CD4-positive, alpha-beta memory T cell (primary cell): Measurements from ENCODE around the gene AMPD1. TPM values are rescaled to one million over a fixed set of nuclear protein-coding genes. Genes with fewer than 3 reads are reported as not detected.

Experiments
- CTCF ChIA-PET: fragments of 350-600 bp; sonication (Branson Sonifier 250); formaldehyde crosslinking; loops from one replicate; lab custom pipeline; 2021; ENCODE audit warnings: inconsistent platforms; ENCODE audit not compliant: partially characterized antibody; lab: Charles Lee
- POLR2A ChIA-PET: fragments of 350-600 bp; sonication (Branson Sonifier 250); formaldehyde crosslinking; loops from one replicate; lab custom pipeline; 2021; ENCODE audit not compliant: partially characterized antibody; lab: Charles Lee
- DNase-seq, 5 donors: peaks; one replicate each; pipeline versions ENCODE4 v3.0.0 to v3.0.0-alpha.2; 2020 to 2022; ENCODE audit warnings: mixed read lengths in 1 of 5
- H3K27ac ChIP-seq: one replicate; pipeline ENCODE4 v1.7.0; 2013; ENCODE audit warnings: low read depth, low read length
- H3K27me3 ChIP-seq: 2 replicates; pipeline ENCODE4 v1.7.0; 2013; ENCODE audit warnings: mild to moderate bottlenecking, low read length, moderate library complexity; ENCODE audit not compliant: insufficient read depth
- H3K36me3 ChIP-seq: 2 replicates; pipeline ENCODE4 v1.7.0; 2013; ENCODE audit warnings: mild to moderate bottlenecking, low read length, moderate library complexity; ENCODE audit not compliant: insufficient read depth
- H3K4me1 ChIP-seq: 2 replicates; pipeline ENCODE4 v1.7.0; 2013; ENCODE audit warnings: mild to moderate bottlenecking, low read length, moderate library complexity; ENCODE audit not compliant: insufficient read depth
- H3K4me3 ChIP-seq, 2 donors: one replicate each; pipeline ENCODE4 v1.7.0; 2013; ENCODE audit warnings: low read length in 2 of 2, mild to moderate bottlenecking in 1 of 2
- H3K9me3 ChIP-seq, 2 donors: one replicate each; pipeline ENCODE4 v1.7.0; 2013; ENCODE audit warnings: low read length in 2 of 2, control low read depth in 1 of 2; ENCODE audit not compliant: control insufficient read depth in 1 of 2
- H3K27ac Mint-ChIP-seq, 7 donors: one replicate each; pipeline ENCODE4 v1.8.0; 2020 to 2021; ENCODE audit warnings: mixed read lengths in 7 of 7, mild to moderate bottlenecking in 6 of 7, inconsistent platforms in 3 of 7, moderate library complexity in 3 of 7
- H3K27me3 Mint-ChIP-seq, 2 donors: one replicate each; pipeline ENCODE4 v1.8.0; 2020 to 2021; ENCODE audit warnings: mixed read lengths in 2 of 2
- H3K36me3 Mint-ChIP-seq, 2 donors: one replicate each; pipeline ENCODE4 v1.8.0; 2020 to 2021; ENCODE audit warnings: mixed read lengths in 2 of 2, inconsistent platforms in 1 of 2, mild to moderate bottlenecking in 1 of 2
- H3K4me1 Mint-ChIP-seq, 4 donors: one replicate each; pipeline ENCODE4 v1.8.0; 2020 to 2021; ENCODE audit warnings: mixed read lengths in 4 of 4, mild to moderate bottlenecking in 1 of 4
- H3K4me3 Mint-ChIP-seq, 8 donors: one replicate each; pipeline ENCODE4 v1.8.0; 2020 to 2021; ENCODE audit warnings: mixed read lengths in 8 of 8, mild to moderate bottlenecking in 7 of 8, moderate library complexity in 6 of 8, inconsistent platforms in 3 of 8
- H3K9me3 Mint-ChIP-seq, 8 donors: one replicate each; pipeline ENCODE4 v1.8.0; 2020 to 2021; ENCODE audit warnings: mixed read lengths in 8 of 8, mild to moderate bottlenecking in 5 of 8, inconsistent platforms in 3 of 8, moderate library complexity in 1 of 8
- intact Hi-C: fragments of 100-400 bp; cut with micrococcal nuclease; formaldehyde crosslinking; loops from one replicate; pipeline ENCODE4 v1.15.1; 2023
- polyA plus RNA-seq, 2 donors: library from polyadenylated mRNA; unstranded; fragments of 300-500 nt; fragmentation: Illumina TruSeq; gene quantifications; one replicate each; pipeline ENCODE4 v1.2.3, GENCODE V29; 2021
- total RNA-seq, 2 experiments: library from RNA; stranded (reverse); gene quantifications; one replicate each; pipeline ENCODE4 v1.2.3, GENCODE V29; 2021

AMPD1 gene
- not detected for total RNA-seq
- not detected for polyA plus RNA-seq

GRCh38 chr1:114695430-114696058, at the start of gene AMPD1:
TSS of gene AMPD1 (minus strand) at chr1:114695546. CDS start at chr1:114695471, 75 bp downstream.
- Histone ChIP-seq H3K27me3 (no peaks in the 10 kb centered on the region), H3K9me3 (no peaks in the 10 kb centered on the region), H3K4me1 (no peaks in the 10 kb centered on the region), H3K27ac (no peak within 1 kb of the TSS), H3K4me3 (no peak within 1 kb of the TSS), H3K36me3 (no peaks in the 10 kb centered on the region)
- ChIA-PET CTCF (interaction anchor here (1.0 to 1.5 kb wide), 2 partner anchors 24 to 357 kb away, joined by 3 to 4 read pairs; no protein-coding TSS in a partner anchor), POLR2A (interaction anchor here (1.1 kb wide), 1 partner anchor 7 kb away, joined by 3 read pairs; no protein-coding TSS in a partner anchor)
- Mint-ChIP-seq H3K27ac (no peak within 1 kb of the TSS), H3K4me1 (no peaks in the 10 kb centered on the region), H3K4me3 (no peak within 1 kb of the TSS), H3K27me3 (peaks cover 1 to 5% of the 10 kb centered on the region in 2 donors), H3K36me3 (no peaks in the 10 kb centered on the region), H3K9me3 (no peaks in the 10 kb centered on the region)
- intact Hi-C loops = no loop called here
- DNase-seq = no peak

DNA sequence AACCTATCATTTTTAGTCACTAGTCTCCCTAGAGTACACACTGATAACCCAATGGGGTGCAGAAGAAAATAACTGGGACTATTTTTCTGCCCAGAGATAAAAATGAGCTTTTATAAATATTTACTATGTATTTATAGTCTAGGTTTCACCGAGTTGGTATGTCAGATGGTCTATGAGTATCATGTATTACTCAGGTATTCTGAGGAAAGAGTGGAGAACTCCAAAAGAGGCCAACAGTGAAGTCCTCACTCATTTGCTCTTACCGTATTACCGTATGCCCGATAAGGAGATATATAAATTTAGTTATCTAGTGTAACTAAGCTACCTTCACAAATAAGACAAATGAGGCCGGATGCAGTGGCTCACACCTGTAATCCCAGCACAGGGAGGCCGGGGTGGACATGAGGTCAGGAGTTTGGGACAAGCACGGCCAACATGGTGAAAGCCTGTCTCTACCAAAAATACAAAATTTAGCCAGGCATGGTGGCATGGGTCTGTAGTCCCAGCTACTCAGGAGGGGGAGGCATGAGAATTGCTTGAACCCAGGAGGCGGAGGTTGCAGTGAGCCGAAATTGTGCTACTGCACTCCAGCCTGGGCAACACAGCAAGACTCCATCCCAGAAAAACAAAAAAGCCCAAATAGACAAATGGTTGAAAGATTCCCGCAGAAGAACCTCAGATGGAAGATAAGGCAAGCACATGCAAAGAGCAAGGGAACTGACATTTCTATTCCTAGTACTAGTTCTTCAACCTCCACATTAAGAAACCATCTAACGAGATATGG, 46.8 kb upstream of the AMPD1 start:
- H3K27me3 Mint-ChIP-seq = no peaks in the 10 kb centered on the region
- no peaks in the 10 kb centered on the region for H3K9me3 ChIP-seq
- H3K9me3 Mint-ChIP-seq = peaks cover 0 to 2% (median 0%) of the 10 kb centered on the region in 8 donors
- H3K27me3 ChIP-seq = no peaks in the 10 kb centered on the region
- H3K4me1 ChIP-seq = peaks cover 54% of the 10 kb centered on the region
- CTCF ChIA-PET = interaction anchor here (1.8 kb wide), 1 partner anchor 26 kb away, joined by 7 read pairs; the partner anchor contains the start of gene NRAS
- peak overlapping the region in 4 of 7 donors; percentile 9 to 78 (median 44) for H3K27ac Mint-ChIP-seq
- H3K4me3 Mint-ChIP-seq = no peak overlapping the region
- no peak for DNase-seq
- H3K36me3 ChIP-seq = peaks cover 49% of the 10 kb centered on the region
- H3K4me3 ChIP-seq = no peak overlapping the region
- peaks cover 39 to 74% of the 10 kb centered on the region in 2 donors for H3K36me3 Mint-ChIP-seq
- intact Hi-C loops = no loop called here
- POLR2A ChIA-PET = no interaction called here
- no peak overlapping the region for H3K27ac ChIP-seq
- peaks cover 37 to 66% (median 51%) of the 10 kb centered on the region in 4 donors for H3K4me1 Mint-ChIP-seq

DNA sequence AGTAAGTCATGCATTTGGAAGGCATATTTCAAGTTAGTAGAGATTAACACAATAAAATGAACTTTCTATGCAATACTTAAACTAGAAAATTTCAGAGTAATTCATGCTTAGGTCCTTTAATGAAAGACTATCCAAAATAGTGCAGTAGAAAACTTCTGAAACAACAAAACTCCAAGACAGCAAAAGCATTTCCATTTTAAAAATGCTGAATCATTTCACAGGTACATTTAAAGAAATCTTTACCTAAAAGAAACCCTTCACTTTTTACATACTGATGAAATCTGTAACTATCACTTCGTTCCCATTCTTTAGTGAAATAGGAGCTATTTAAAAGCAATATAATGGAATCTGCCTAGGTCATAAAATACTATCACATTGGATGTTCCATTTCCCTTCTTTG, 45.0 kb upstream of the AMPD1 start:
- no peaks in the 10 kb centered on the region for H3K27me3 Mint-ChIP-seq
- no peaks in the 10 kb centered on the region for H3K9me3 ChIP-seq

GRCh38 chr1:114737314-114737849, 42.0 kb upstream of the AMPD1 start:
- Mint-ChIP-seq H3K4me1 (peaks cover 14 to 36% (median 24%) of the 10 kb centered on the region in 4 donors), H3K27me3 (no peaks in the 10 kb centered on the region), H3K9me3 (no peaks in the 10 kb centered on the region), H3K36me3 (peaks cover 49 to 77% of the 10 kb centered on the region in 2 donors), H3K27ac (peak overlapping the region in 3 of 7 donors; percentile 19 to 81 (median 57)), H3K4me3 (peak overlapping the region in 2 of 8 donors; percentile 13 to 42)
- DNase-seq = no peak
- H3K36me3 ChIP-seq = peaks cover 72% of the 10 kb centered on the region
- ChIA-PET CTCF (interaction anchor here (1.2 kb wide), 1 partner anchor 16 kb away, joined by 4 read pairs; no protein-coding TSS in a partner anchor), POLR2A (interaction anchor here (0.7 to 1.0 kb wide), 3 partner anchors 17 to 21 kb away, joined by 3 read pairs; partner anchors contain the start of genes CSDE1 and NRAS)
- H3K27ac ChIP-seq = no peak overlapping the region
- H3K27me3 ChIP-seq = no peaks in the 10 kb centered on the region
- peaks cover 13% of the 10 kb centered on the region for H3K4me1 ChIP-seq
- no peak overlapping the region for H3K4me3 ChIP-seq
- intact Hi-C loops = no loop called here
- H3K9me3 ChIP-seq = no peaks in the 10 kb centered on the region

More for the DNA sequence above, 45.0 kb upstream of the AMPD1 start:
- Histone ChIP-seq H3K4me3 (no peak overlapping the region), H3K36me3 (peaks cover 54% of the 10 kb centered on the region), H3K27me3 (no peaks in the 10 kb centered on the region), H3K4me1 (peaks cover 36% of the 10 kb centered on the region), H3K27ac (no peak overlapping the region)
- Mint-ChIP-seq H3K36me3 (peaks cover 39 to 72% of the 10 kb centered on the region in 2 donors), H3K4me3 (no peak overlapping the region), H3K27ac (peak overlapping the region in 1 of 7 donors; percentile 12), H3K9me3 (peaks cover 0 to 2% (median 0%) of the 10 kb centered on the region in 8 donors), H3K4me1 (peaks cover 24 to 54% (median 41%) of the 10 kb centered on the region in 4 donors)
- CTCF ChIA-PET = no interaction called here
- no peak for DNase-seq
- intact Hi-C loops = no loop called here
- POLR2A ChIA-PET = no interaction called here

GRCh38 chr1:114735479-114735878, 40.1 kb upstream of the AMPD1 start:
- Histone ChIP-seq H3K9me3 (no peaks in the 10 kb centered on the region), H3K4me1 (no peaks in the 10 kb centered on the region), H3K36me3 (peaks cover 83% of the 10 kb centered on the region), H3K4me3 (no peak overlapping the region), H3K27me3 (no peaks in the 10 kb centered on the region), H3K27ac (no peak overlapping the region)
- Mint-ChIP-seq H3K36me3 (peaks cover 63 to 85% of the 10 kb centered on the region in 2 donors), H3K4me1 (peaks cover 10 to 17% (median 13%) of the 10 kb centered on the region in 4 donors), H3K27me3 (no peaks in the 10 kb centered on the region), H3K27ac (peak overlapping the region in 3 of 7 donors; percentile 47 to 89 (median 84)), H3K9me3 (no peaks in the 10 kb centered on the region), H3K4me3 (no peak overlapping the region)
- DNase-seq = no peak
- ChIA-PET CTCF (no interaction called here), POLR2A (no interaction called here)
- intact Hi-C loops = loop anchor here (2.0 kb wide), 1 partner anchor 15 kb away; no protein-coding TSS in a partner anchor

GRCh38 chr1:114729782-114730181, 34.4 kb upstream of the AMPD1 start:
- Histone ChIP-seq H3K4me1 (no peaks in the 10 kb centered on the region), H3K9me3 (no peaks in the 10 kb centered on the region), H3K36me3 (peaks cover 95% of the 10 kb centered on the region), H3K27me3 (no peaks in the 10 kb centered on the region), H3K4me3 (no peak overlapping the region), H3K27ac (no peak overlapping the region)
- Mint-ChIP-seq H3K36me3 (peaks cover 67 to 90% of the 10 kb centered on the region in 2 donors), H3K4me3 (no peak overlapping the region), H3K27me3 (no peaks in the 10 kb centered on the region), H3K4me1 (peaks cover 4 to 10% (median 4%) of the 10 kb centered on the region in 4 donors), H3K27ac (peak overlapping the region in 3 of 7 donors; percentile 35 to 66 (median 39)), H3K9me3 (no peaks in the 10 kb centered on the region)
- DNase-seq = no peak
- ChIA-PET CTCF (no interaction called here), POLR2A (no interaction called here)
- intact Hi-C loops = no loop called here
